Bronchial epithelial cell (primary cell): ENCODE results near the gene COL15A1. TPM values are rescaled to one million over a fixed set of nuclear protein-coding genes. Genes with fewer than 3 reads are reported as not detected.
A peak's percentile ranks its signal among the peaks of the same experiment; 100 is the strongest.

ENCODE experiments used
- DNase-seq: peaks from one replicate; pipeline ENCODE4 v3.0.0-alpha.2; 2010; ENCODE audit warnings: low read depth
- FAIRE-seq: peaks from 2 replicates; lab custom pipeline; 2011; peaks lifted over from hg19 to GRCh38; lab: Jason Lieb, UNC
- H3K27me3 ChIP-seq: 2 replicates; pipeline ENCODE4 v1.5.1; 2011; ENCODE audit warnings: low read length; ENCODE audit not compliant: control insufficient read depth, insufficient read depth
- H3K36me3 ChIP-seq: 2 replicates; pipeline ENCODE4 v1.5.1; 2011; ENCODE audit warnings: low read length; ENCODE audit not compliant: control insufficient read depth, insufficient read depth
- H3K4me3 ChIP-seq: 2 replicates; pipeline ENCODE4 v1.5.1; 2011; ENCODE audit warnings: mild to moderate bottlenecking, low read depth, low read length, control low read depth
- CTCF ChIP-seq: IDR thresholded peaks from 2 replicates; pipeline ENCODE4 v1.5.1; 2011; ENCODE audit warnings: mild to moderate bottlenecking, moderate library complexity, low read length, control low read depth, inconsistent platforms; ENCODE audit not compliant: insufficient read depth, severe bottlenecking
- total RNA-seq: library from RNA; depleted of rRNA; stranded (reverse); fragments of >200 nt; gene quantifications from 2 replicates; pipeline ENCODE4 v1.2.1, GENCODE V29; 2014

COL15A1 gene
- total RNA-seq, 1 donor from 2014 or later: 1.6 TPM

- DNase-seq: no peak
- Histone ChIP-seq H3K36me3 (no peaks in the 10 kb centered on the region), H3K4me3 (no peak overlapping the region), H3K27me3 (peaks cover 7% of the 10 kb centered on the region)
- no peak for FAIRE-seq
- TF ChIP-seq CTCF: no peak
Measured at GRCh38 chr9:98995059-98995671, 51.5 kb downstream of the COL15A1 start.

- Histone ChIP-seq H3K27me3 (peaks cover 7% of the 10 kb centered on the region), H3K36me3 (no peaks in the 10 kb centered on the region), H3K4me3 (no peak overlapping the region)
- DNase-seq: no peak
- FAIRE-seq: no peak
- no peak for TF ChIP-seq CTCF
Measured at GRCh38 chr9:98995971-98996504, 52.3 kb downstream of the COL15A1 start.

GRCh38 chr9:98997604-98998003 lies 53.9 kb downstream of the COL15A1 start:
- no peaks in the 10 kb centered on the region for H3K36me3 ChIP-seq
- H3K27me3 ChIP-seq: peaks cover 7% of the 10 kb centered on the region
- FAIRE-seq (no peak), DNase-seq (no peak)
- no peak overlapping the region for H3K4me3 ChIP-seq
- no peak for TF ChIP-seq CTCF

GRCh38 chr9:98998441-98999151 lies 54.9 kb downstream of the COL15A1 start:
- DNase-seq: peak; percentile 23
- Histone ChIP-seq H3K4me3 (no peak overlapping the region), H3K27me3 (peaks cover 7% of the 10 kb centered on the region), H3K36me3 (no peaks in the 10 kb centered on the region)
- peak; percentile 88 for TF ChIP-seq CTCF
- no peak for FAIRE-seq

- no peak overlapping the region for H3K4me3 ChIP-seq
- FAIRE-seq: no peak
- H3K36me3 ChIP-seq: no peaks in the 10 kb centered on the region
- DNase-seq: no peak
- H3K27me3 ChIP-seq: peaks cover 7% of the 10 kb centered on the region
- no peak for TF ChIP-seq CTCF
Measured at GRCh38 chr9:98999152-98999525, 55.4 kb downstream of the COL15A1 start.
